HG03457 (cell line): ENCODE results near the gene ENDOU.

Source experiments
- ATAC-seq: cut with Tn5 transposase; IDR thresholded peaks from one replicate; pipeline ENCODE4 v1.9.1; 2021; ENCODE audit warnings: moderate number of reproducible peaks; ENCODE audit not compliant: unreplicated experiment

ENDOU gene

GRCh38 chr12:47757840-47758583 lies 32.7 kb upstream of the ENDOU start:
- ATAC-seq: no peak

- ATAC-seq: no peak
Measured at GRCh38 chr12:47757364-47757839, 32.1 kb upstream of the ENDOU start.

- peak; percentile 77 for ATAC-seq
Measured at GRCh38 chr12:47755655-47756562, 30.6 kb upstream of the ENDOU start.

GRCh38 chr12:47754881-47755280 lies 29.6 kb upstream of the ENDOU start:
- ATAC-seq: peak; percentile 22

GRCh38 chr12:47754126-47754525 lies 28.8 kb upstream of the ENDOU start:
- no peak for ATAC-seq

GRCh38 chr12:47753021-47754001 lies 28.0 kb upstream of the ENDOU start:
- no peak for ATAC-seq

- no peak for ATAC-seq
Measured at GRCh38 chr12:47752552-47752951, 27.3 kb upstream of the ENDOU start.

- no peak for ATAC-seq
Measured at GRCh38 chr12:47752121-47752520, 26.8 kb upstream of the ENDOU start.

GRCh38 chr12:47751561-47751960 lies 26.3 kb upstream of the ENDOU start:
- no peak for ATAC-seq

GRCh38 chr12:47750916-47751470 lies 25.7 kb upstream of the ENDOU start:
- ATAC-seq: no peak

- ATAC-seq: no peak
Measured at GRCh38 chr12:47750229-47750798, 25.0 kb upstream of the ENDOU start.

GRCh38 chr12:47748899-47749298 lies 23.6 kb upstream of the ENDOU start:
- no peak for ATAC-seq

- ATAC-seq: no peak
Measured at GRCh38 chr12:47748507-47748828, 23.2 kb upstream of the ENDOU start.

GRCh38 chr12:47747596-47748506 lies 22.6 kb upstream of the ENDOU start:
- no peak for ATAC-seq

- ATAC-seq: no peak
Measured at GRCh38 chr12:47747126-47747525, 21.8 kb upstream of the ENDOU start.

- no peak for ATAC-seq
Measured at GRCh38 chr12:47746523-47746922, 21.2 kb upstream of the ENDOU start.

- no peak for ATAC-seq
Measured at GRCh38 chr12:47746073-47746472, 20.8 kb upstream of the ENDOU start.

- ATAC-seq: no peak
Measured at GRCh38 chr12:47745485-47746041, 20.3 kb upstream of the ENDOU start.
